DMS79 (cell line): Measurements from ENCODE around the gene NOS1AP.
A peak's percentile ranks its signal among the peaks of the same experiment; 100 is the strongest.

Experiments used
- DNase-seq: peaks from one replicate; lab custom pipeline; 2025; lab: John Stamatoyannopoulos, UW

The NOS1AP gene

DNA sequence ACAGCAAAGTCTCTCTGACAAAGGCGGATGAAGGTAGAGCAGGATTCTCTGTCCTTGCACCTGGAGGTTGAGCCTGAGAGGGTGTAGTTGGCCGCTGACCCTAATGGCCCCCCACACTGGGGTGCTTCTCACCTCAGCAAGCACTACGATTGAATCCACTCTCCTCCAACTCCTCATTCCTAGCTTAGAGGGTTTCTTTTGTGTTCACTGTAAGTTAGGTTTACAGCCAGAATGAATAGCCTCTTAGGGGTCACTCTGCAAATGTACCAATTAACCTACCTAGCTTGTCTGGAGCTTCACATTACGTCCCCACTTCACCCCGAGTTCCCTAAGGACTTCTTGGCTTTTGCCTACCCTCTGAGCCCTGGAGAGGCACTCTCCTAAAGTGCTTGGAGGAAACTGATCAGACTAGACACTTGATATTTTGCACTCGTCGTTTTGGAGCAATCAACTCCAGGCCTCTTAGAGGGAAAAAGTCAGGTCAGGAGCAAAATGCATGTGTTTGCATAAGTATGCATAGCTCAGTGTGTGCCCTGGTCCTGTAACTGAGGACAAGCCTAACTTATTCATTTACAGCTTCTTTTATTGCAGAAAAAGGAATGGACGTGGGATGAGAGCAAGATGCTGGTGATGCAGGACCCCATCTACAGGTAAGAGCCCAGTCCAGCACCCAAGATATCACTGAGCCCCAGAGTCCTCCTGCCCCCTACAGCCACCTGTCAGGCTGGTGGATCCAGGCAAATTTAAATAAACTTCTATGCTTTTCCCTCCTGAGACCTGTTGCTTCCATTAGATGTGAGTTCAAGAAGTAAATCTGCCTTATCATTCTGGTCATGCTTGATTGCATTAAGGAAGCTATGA lies 230.8 kb downstream of the NOS1AP start:
- DNase-seq: peak; percentile 97

DNA sequence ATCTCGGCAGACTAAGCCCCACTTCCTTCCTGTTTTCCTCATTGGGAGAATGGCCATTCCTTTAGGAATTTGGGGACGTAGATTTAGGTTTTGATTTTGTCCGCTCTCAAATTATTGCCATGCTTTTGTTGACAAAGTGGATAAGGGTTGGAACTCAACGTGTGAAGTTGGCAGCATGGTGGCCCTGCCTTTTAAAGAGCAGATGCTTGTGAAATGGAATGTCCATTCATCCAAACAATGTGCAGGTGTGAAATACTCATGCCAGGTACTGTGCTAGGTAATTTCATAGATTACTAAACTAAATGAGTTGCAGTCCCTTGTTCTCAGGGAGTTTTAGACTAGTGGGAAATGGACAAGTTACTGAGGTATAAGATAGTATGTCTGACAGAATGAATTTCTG lies 232.2 kb downstream of the NOS1AP start:
- DNase-seq: no peak

DNA sequence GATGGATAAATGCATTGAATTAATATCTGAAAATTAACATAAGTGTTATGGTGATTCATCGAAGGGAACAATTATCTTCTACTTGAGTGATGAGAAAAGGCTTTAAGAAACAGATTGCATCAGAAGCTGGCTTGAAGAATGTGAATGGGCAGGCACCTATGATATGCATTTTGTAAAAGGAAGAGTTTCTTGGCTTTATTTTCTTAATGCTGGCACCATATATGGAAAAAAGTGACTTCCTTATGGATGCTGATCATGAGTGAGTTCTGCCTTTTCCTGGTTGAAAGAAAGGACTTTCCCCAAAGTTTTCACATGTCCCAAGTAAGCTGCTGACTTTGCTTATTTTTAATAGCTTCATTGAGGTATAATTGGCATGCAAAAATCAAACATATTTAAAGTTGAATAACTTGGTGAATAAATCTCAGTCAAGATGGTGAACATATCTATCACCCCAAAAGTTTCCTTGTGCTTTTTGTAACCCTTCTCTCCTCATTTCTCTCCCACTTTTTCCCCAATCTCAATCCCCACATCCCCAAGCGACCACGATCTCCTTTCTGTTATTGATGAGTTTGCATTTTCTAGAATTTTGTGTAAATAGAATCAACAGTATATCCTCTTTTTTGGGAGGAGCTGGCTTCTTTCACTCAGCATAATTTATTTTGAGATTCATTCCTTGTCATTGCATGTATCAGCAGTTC lies 233.0 kb downstream of the NOS1AP start:
- DNase-seq: no peak

DNA sequence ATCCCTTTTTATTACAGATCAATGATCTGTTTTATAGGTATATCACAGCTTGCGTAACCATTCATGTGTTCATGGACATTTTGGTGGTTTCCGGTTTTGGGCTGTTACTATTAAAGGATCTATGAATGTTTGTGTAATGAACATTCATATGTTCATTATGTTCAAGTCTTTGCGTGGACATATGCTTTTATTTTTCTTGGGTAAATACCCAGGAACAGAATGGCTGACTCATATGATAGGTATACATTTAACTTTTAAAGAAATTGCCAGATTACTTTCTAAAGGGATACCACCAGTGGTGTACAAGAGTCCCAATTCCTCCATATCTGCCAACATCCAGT lies 233.5 kb downstream of the NOS1AP start:
- DNase-seq: no peak

DNA sequence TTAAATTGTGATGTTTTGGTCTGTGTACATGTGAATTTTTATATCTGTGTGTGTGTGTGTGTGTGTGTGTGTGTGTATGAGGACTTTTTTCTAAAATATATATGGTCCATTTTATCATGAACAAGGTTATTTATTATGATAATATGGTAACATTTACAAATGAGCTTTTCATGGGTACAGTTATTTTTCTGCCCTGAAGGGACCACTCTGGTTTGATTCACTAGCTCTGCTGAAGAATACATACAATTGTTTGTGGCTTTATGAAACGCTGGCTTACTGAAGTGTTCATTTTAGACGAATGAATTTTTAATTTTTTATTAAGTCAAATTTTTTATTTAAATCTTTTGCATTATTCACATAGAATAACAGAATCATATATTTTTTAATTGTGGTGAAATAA lies 235.2 kb downstream of the NOS1AP start:
- no peak for DNase-seq

DNA sequence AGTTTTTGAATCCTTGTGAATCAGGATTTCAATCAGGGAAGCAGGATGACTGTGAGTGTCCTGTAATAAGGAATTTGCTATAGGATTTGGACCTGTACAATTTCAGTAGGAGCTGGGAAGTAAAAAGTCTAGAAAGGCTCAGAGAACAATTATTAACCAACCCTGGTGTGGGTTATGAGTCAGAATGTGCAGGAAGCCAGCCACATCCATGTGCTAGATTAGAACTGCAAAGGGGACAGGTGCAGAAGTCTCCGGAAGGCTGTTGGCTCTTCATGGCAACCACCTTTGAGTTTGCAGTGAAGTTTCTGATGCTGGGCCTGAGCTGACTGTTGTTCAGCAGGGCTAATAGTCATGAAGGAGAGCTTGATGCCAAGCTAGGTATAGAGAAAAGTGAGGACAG lies 236.5 kb downstream of the NOS1AP start:
- no peak for DNase-seq

DNA sequence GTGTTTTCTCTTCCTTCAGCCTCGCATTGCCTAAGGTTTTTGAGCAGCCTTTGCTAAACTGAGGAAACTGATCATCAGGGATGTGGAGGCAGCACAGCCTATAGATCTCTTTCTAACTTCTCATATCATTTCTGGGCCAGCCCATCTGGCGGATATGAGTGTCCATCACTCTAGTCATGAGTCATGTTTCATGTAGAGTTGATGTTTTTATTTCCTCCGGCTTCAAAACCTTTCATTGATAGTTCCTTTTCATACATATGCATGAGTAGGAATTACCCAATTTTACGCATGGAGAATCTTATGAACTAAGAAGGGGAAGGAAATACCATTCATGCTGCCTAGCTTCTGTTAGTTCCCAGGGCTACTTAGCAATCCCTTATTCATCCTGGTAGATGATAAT lies 240.8 kb downstream of the NOS1AP start:
- DNase-seq: no peak

DNA sequence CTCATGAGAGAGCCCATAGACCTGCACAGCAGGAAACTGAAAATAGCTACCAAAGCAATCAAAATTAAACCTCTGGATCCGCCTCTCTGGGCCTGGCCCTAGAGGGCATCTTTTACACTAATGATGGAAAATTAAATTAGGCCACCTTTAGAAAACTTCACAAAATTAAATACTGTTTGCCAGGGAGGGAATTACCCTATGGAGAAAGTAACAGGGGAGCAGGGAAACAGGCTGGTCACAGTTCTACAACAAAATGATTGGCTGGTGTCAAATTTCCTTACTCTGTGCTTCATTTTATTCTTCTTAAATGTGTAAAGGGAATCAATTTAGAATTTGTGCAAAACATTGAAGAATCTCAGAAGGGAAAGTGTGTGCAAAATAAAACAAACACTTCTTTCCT lies 244.7 kb downstream of the NOS1AP start:
- no peak for DNase-seq

DNA sequence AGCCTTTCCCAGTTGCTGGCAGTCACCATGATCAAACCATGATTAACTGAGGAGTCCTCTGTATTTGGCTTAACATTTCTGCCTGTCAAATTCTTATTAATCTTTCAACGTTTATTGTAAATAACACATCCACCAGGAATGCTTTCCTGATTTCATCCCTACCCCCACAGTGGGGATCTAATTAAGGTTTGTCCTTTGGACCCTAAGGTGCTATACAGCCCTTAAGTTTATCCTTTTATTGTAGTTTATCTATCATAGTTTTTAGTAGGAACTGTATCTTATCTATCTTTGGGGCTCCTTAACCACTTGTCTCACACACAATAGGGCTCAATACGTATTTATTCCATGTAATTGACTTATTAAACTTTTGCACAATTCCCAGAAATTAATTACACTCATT lies 246.2 kb downstream of the NOS1AP start:
- no peak for DNase-seq

DNA sequence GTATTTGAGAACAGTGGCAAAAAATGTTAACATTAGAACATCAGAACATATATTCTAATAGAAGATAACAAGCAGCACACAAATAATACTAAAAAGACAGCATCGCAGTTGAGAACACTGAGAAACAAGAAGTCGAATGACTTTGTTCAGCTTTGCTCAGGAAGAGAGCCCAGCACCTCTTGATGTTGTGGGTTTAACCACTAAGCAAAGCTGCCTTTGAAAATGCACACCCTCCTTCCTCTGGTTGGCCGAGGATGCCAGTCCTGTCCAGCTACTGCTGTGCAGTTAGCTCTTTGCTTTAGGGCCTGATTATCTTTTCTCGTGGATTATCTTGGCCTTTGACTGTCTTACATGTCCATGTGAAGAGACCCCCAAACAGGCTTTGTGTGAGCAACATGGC lies 246.7 kb downstream of the NOS1AP start:
- no peak for DNase-seq

DNA sequence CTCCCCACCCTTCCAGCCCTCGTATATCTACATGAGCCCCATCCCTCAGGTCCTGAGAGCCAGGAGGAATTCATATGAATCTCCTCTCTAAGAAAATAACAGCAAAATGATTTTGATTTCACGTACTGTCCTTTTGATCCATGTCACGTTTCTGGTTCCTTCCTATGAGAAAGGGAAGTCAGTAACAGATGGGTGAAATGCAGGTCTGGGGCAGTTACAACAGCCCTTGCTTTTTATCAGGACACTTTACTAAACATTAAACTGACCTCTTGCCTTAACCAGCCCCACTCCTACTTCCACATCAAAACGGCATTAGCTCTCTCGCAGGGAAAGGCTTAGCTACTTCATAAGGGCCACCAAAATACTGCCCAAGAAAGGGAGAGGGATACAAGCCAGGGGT lies 248.1 kb downstream of the NOS1AP start:
- no peak for DNase-seq

DNA sequence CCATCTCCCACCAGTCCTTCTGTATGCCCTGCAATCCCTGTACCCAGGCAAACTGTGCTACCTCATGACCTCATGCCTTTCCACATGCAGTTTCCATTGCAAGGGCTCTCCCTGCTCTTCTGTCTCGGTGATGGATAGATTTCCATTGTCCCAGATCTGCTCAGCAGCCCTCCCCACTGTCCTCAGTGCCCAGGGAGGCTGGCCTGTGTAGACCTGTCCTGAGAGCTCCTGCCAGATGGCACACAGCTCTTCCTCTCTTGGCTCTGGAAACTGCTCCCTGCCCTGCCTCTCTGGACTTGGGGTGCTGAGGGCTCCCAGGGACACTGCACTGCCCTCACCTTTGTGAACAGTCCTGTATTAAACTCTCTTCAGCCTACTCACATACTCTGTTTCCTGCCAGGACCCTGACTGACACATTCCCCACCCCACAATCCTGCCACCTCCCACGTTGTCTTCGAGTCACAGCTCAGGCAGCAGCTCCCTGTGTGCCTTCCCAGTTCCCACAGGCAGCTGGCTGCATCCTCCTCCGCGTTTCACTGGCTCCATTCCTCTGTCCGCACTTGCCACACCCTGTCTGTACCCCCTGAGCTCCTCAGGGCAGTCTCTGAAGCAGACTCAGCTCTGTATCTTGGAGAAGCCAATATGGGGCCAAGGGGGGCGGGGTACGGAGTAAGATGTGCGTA lies 250.1 kb downstream of the NOS1AP start:
- DNase-seq: no peak

DNA sequence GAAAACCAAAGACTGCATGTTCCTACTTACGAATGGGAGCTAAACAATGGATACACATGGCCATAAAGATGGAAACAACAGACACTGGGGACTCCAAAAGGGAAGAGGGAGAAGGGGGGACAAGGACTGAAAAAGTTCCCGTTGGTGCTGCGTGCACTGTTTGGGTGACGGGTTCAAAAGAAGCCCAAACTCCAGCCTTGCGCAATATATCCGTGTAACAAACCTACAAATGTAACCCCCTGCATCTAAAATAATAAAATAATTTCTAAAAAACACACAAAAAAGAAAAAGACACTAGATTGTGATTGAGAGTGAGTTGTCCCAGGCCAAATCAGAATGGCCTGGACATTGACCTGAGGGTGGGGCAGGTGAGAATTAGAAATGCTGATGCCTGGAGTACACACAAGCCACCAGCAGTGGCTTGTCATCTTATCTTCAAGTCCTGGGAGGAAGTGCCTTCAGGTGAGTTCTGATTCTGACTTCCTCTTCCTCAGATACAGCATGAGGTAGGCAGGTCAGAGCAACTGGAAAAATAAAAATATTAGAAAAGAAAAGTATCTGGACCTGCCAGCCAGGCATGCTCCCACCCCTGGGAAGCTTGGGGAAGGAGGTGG lies 252.4 kb downstream of the NOS1AP start:
- DNase-seq: no peak

DNA sequence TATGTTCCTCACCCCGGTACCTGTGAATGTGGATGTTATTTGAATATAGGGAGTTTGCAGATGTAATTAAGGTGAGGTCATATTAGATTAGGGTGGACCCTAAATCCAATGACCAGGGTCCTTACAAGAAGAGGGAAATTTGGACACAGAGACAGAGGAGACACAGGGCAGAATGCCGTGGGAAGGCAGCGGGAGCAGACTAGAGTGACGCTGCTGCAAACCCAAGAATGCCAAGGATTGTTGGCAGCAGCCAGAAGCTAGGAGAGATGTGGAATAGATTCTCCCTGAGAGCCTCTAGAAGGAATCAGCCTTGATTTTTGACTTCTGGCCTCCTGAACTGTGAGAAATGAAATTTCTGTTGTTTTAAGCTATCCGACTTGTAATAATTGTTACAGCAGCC lies 253.5 kb downstream of the NOS1AP start:
- DNase-seq: no peak

DNA sequence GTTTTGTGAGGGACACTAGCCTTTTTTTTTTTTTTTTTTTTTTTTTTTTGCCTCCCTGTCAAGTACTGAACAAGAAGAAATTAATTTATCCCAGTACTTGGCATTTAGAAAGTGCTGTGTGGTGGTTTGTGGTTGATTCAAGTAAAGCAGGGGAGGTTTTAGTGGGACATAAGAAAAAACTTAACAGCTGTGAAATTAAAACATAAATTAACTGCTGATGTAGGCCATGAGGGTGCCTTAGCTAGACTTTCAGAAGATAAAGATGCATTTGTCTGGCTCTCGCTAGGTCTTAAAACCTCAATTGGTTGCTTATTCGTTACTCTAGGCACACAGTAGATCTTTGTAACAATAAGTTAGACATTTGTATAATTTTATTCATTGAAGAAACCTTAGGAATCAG lies 254.9 kb downstream of the NOS1AP start:
- DNase-seq: no peak

DNA sequence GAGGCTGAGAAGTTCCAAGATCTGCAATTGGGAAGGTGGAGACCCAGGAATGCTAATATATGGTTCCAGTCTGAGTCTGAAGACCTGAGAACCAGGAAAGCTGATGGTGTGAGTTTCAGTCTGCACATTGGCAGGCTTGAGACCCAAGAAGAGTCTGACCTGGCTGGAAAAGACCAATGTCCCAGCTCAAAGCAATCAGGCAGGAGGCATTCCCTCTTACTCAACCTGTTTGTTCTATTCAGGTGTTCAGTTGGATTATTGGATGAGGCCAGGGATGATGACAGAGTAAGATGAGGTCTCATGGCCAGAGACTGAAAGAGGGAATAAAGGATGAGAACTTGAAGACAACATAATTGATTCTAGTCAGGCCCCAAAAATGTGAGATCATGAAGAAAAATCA lies 257.1 kb downstream of the NOS1AP start:
- DNase-seq: no peak

DNA sequence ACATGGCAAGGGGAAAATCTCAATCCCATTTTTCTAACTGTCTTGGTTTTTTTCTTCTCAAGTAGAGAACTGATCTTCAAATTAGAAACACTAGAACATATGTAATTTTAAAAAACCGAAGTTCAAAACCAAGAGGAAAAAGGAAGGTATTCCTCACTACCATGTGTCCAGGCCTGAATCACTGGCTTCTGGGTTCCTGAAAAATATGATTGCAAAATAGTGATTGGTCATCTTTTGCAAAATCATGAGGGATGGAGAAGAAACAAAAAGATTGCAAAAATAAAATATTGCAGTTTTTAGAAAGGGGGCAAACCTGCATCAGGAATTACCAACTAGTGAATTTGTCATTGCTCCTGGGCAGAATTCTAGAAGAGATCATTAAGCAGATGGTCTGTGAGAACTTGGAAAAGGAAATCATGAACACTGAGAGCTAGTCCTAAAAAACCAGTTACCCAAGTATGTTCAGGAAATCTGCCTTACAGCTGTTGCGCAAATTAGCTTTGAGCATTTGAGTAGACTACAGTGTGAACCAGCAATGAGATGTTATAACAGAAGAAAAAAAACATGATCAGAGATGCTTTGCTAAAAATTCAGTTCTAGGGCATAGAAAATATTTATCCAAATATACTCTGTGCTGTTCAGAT lies 257.8 kb downstream of the NOS1AP start:
- no peak for DNase-seq

DNA sequence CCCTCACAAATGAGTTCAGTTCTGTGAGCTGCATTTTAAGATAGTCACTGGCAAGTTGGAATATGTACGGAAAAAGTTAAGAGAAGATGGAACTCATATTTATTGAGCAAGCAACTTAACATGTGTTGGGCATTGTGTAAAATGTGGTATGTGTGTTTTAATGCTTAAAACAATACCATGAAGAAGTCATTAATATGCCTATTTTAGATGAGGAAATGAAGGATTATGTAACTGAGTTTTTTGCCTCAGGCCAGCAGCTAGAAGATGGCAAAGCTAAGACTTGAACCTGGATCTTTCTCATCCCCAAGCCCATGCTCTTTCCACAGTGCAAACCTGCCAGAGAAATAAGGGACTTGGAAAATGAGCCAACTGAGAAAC lies 258.3 kb downstream of the NOS1AP start:
- no peak for DNase-seq

DNA sequence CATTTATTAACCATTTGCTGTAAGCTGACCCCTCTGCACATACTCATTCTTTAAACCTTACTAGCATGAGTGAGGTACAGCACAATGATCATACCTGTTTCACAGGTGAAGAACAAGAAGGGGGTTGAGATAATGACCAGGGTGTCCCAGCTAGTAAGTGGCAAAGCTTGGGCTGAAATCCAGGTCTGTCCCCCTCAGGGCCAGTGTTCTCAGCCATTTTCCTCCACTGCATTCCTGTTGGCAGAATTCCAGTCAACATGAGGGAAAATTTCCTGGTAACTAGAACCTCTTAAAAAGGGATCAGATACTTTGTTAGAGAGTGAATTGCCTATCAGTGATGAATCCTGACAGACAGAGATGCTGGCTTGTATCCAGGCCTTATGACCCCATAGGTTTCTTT lies 259.0 kb downstream of the NOS1AP start:
- DNase-seq: peak; percentile 34

DNA sequence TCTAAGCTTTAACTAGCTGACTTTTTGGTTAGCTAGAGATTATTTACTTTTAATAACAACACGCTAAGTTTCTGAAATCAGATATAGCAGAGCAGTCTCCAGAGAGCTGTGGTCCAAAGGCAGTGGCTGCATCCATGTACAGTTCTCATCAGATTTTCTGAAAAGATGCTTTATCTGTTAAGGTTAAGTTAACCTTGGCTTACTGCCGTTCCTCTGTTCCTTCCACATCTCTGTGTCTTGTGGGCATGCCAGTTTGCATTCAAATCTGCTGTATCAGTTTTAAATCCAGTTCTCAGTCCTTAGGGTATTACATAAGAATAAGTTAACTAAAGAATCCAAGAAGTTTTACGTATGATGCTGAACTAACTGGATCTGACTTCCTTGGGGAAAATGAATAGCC lies 260.3 kb downstream of the NOS1AP start:
- no peak for DNase-seq

DNA sequence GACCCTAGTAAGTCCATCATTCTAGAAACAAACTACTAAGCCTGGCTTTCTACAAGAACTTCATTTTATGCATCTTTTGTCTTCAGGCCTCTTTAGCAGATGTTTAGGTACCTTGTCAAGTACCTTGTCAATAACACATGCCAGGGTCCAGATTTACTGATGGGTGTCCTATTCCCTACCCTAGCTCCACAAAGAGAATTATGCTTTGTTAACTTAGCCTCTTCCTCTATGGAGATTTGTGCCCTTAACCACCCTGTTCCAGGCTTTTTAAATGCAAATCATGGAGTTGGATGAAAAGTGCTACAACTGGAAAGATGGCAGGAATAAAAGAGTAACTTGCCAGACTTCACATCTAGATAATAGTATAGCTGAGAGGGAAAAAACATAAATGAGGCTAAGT lies 264.5 kb downstream of the NOS1AP start:
- DNase-seq: no peak

DNA sequence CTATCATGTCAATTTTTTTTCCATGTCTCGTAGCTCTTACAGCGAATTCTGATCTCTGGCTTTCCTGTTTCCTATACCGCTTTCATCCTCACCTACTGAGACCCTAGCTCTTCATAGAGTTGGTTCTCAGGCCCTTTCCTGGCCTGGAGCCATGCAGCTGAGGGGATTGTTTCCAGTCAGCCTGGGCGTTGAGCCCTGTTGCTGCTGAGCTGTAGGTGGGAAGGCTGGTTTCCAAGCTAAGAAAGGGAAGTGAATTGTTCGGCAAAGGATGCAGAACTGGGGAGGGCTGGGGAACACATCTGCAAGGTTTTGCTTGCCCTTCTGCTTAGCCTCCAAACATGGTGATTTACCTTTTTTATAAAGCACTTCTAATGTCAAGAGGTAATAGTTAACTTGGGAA lies 265.6 kb downstream of the NOS1AP start:
- no peak for DNase-seq
